NCI-H510A (cell line): ENCODE data around the gene FOXL3.

ENCODE experiments used
- DNase-seq: peaks from one replicate; lab custom pipeline; 2025; lab: John Stamatoyannopoulos, UW

FOXL3 gene

GRCh38 chr7:266851-267840 lies 22.8 kb upstream of the FOXL3 start:
- DNase-seq = no peak

GRCh38 chr7:268991-269390 lies 21.0 kb upstream of the FOXL3 start:
- no peak for DNase-seq

GRCh38 chr7:269721-270120 lies 20.2 kb upstream of the FOXL3 start:
- no peak for DNase-seq

GRCh38 chr7:270351-270983 lies 19.5 kb upstream of the FOXL3 start:
- no peak for DNase-seq

- DNase-seq = no peak
Measured at GRCh38 chr7:271266-272107, 18.5 kb upstream of the FOXL3 start.

- no peak for DNase-seq
Measured at GRCh38 chr7:272108-272615, 17.8 kb upstream of the FOXL3 start.

GRCh38 chr7:272631-273030 lies 17.3 kb upstream of the FOXL3 start:
- DNase-seq = no peak

- DNase-seq = no peak
Measured at GRCh38 chr7:273327-273726, 16.6 kb upstream of the FOXL3 start.

GRCh38 chr7:274266-274665 lies 15.7 kb upstream of the FOXL3 start:
- no peak for DNase-seq

GRCh38 chr7:276230-276835 lies 13.6 kb upstream of the FOXL3 start:
- no peak for DNase-seq

GRCh38 chr7:277228-277627 lies 12.7 kb upstream of the FOXL3 start:
- no peak for DNase-seq

- DNase-seq = no peak
Measured at GRCh38 chr7:278081-278480, 11.9 kb upstream of the FOXL3 start.

GRCh38 chr7:279821-280220 lies 10.1 kb upstream of the FOXL3 start:
- DNase-seq = no peak

- no peak for DNase-seq
Measured at GRCh38 chr7:280461-280860, 9.5 kb upstream of the FOXL3 start.

- no peak for DNase-seq
Measured at GRCh38 chr7:281637-282036, 8.3 kb upstream of the FOXL3 start.

- no peak for DNase-seq
Measured at GRCh38 chr7:282621-283020, 7.3 kb upstream of the FOXL3 start.

- DNase-seq = no peak
Measured at GRCh38 chr7:284762-285722, 4.9 kb upstream of the FOXL3 start.

- DNase-seq = no peak
Measured at GRCh38 chr7:285731-286130, 4.2 kb upstream of the FOXL3 start.

- DNase-seq = no peak
Measured at GRCh38 chr7:286266-286665, 3.7 kb upstream of the FOXL3 start.

GRCh38 chr7:288671-289101 lies 1.3 kb upstream of the FOXL3 start:
- DNase-seq = no peak
